HG03558 (cell line): ENCODE measurements around the gene LRRIQ3.
"Not testable (repeated sequence)": the region's sequence is repeated elsewhere in the genome, so short reads cannot be mapped to it uniquely, and the experiment has no call there.

ENCODE experiments used
- ATAC-seq: cut with Tn5 transposase; IDR thresholded peaks from one replicate; pipeline ENCODE4 v1.9.1; 2021; ENCODE audit warnings: moderate number of reproducible peaks; ENCODE audit not compliant: unreplicated experiment; ENCODE audit errors: extremely low read depth

The LRRIQ3 gene

GRCh38 chr1:74117370-74117769 lies 80.6 kb downstream of the LRRIQ3 start:
- ATAC-seq: not testable (repeated sequence)

- ATAC-seq: no peak
These were observed 84.6 kb downstream of the LRRIQ3 start for GRCh38 chr1:74113333-74113732.

DNA sequence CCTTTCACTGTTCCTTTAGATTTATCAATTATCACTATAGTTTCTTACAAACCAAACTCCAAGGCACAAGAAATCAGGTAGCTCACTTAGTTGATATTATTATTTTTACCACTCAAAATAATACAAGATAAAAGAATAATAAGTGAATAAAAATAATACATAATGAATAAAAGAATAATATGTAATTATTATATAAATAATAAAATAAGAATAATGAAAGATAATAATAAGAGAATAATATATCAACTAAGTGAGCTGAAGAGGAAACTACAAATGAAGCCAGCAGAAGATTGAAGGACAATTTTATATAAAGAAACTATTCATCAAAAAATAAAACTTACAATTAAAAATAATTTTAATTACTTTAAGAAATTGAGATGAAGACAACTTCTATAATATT lies 90.6 kb downstream of the LRRIQ3 start:
- no peak for ATAC-seq

GRCh38 chr1:74091371-74091770 lies 106.6 kb downstream of the LRRIQ3 start:
- ATAC-seq: no peak

GRCh38 chr1:74083128-74083527 lies 114.8 kb downstream of the LRRIQ3 start:
- no peak for ATAC-seq

DNA sequence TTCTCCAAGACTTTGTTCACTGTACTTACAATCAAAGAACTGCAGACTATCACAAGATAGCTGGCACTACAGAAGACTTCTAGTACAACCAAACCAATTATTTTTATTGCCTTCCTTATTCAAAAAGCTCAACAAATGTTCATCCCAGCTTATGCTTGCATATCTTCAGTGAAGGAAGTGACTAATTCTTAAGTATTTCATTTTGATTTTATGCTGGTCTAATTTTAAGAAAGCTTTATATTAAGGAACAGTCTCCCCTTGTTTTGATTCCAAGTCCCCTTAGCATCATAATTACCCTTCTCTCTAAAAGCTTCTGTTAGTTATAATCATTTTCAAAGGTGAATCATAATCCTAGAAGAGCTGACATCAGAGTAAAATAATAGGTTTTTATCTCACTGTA lies 132.9 kb downstream of the LRRIQ3 start:
- ATAC-seq: no peak

GRCh38 chr1:74057719-74058118 lies 140.3 kb downstream of the LRRIQ3 start:
- ATAC-seq: no peak

- ATAC-seq: no peak
These were observed 144.6 kb downstream of the LRRIQ3 start for GRCh38 chr1:74053407-74053806.

- no peak for ATAC-seq
These were observed 147.6 kb downstream of the LRRIQ3 start for GRCh38 chr1:74050386-74050785.

DNA sequence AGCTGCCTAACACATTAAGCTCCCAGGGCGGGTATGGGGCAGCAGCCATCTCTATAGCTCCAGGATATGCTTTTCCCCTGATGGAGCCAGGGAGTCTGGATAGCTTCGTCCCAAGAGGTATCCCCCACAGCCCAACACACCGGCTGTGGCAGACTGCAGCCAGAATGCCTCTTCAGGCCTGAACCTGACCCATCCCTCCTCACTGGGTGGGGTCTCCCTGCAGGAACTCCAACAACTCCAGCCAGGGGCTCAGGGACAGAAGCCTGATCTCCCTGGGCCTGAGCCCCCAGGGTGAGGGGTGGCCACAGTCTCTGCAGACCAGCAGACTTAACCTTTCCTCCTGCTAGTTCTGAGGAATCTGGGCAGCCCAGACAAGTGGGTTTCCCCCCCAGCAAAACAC lies 159.9 kb downstream of the LRRIQ3 start:
- no peak for ATAC-seq

DNA sequence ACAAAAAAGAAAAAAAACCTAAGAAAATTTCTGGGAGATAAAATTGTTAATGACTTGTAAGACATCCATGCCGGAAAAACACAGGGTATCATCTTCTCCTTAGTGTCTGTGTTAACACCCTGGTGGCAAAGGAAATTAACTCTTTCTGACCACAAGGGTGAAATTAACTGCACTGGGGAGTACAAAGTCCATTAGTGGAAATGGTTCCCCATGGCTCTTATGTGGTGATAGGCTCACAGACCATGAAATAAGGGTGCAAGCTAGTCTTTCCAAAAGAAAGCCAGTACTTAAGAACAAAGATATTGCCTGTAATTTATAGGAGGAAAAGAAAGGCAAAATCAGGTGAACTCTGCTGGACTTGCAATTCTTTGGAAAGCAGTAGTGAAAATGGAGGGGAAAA lies 185.4 kb downstream of the LRRIQ3 start:
- no peak for ATAC-seq

- no peak for ATAC-seq
These were observed 186.2 kb downstream of the LRRIQ3 start for GRCh38 chr1:74011736-74012135.

DNA sequence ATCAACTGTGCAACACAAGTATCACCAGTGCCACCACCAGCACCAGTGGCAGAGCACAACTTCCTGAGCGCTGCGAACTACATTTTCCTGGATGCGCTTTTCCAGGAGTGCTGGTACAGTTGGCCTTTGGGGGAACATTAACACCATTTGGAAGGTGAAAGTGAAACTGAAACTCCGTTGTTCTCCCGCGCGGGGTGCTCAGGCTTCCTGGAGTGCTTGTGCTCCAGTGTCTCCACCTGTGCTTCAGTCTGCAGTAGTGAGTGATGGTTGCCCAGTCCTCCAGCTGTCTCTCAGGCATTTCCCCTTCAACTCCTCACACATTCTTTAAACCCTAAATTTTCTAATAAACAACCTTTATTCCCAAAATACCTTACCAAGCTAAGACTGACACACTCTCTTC lies 187.8 kb downstream of the LRRIQ3 start:
- no peak for ATAC-seq

DNA sequence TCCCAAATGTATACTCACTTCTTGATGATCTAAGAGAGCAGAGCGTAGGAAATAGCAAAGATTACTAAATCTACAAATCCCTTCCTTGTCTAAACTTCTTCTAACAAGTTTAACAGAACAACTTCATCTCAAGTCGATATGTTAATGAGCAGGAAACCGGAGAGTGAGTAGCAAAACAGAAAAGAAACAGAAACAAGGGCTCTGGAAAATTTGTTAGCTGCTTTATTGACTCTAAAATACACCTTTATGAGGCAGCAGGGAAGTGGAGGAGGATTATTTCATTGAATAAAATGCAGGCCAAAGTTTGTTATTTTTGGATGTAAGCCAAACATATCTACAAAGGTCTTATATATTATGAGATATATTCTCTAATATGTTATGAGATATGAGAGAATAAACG lies 192.4 kb downstream of the LRRIQ3 start:
- ATAC-seq: no peak

GRCh38 chr1:74003806-74004205 lies 194.2 kb downstream of the LRRIQ3 start:
- no peak for ATAC-seq

DNA sequence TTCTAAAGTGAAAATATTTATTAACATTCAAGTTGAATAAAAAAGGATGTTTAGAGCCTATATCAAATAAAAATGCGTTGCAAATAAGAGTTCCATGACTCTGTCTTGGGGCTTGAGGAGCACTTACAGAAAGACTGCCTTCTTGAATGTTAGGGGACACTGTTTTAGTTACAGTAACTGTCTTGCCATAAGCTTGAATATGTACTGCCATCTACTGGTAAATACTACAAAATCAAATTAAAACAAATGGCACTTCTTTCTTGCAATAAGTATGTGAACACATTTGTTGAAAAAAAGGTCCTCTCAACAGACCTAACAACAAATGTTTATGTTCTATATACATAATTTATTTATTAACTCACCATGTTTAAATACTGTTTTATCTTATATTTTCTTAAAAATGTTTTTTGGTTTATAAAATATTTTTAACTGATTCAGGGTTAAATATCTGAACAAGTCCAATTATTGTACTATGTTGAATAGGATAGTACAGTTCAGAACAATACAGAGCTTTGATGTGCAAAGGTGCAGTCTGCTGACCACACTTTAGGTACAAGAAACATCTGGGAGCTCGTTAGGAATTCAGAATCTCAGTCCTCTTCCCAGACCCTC lies 199.5 kb downstream of the LRRIQ3 start:
- no peak for ATAC-seq

GRCh38 chr1:73980324-73981040 lies 217.5 kb downstream of the LRRIQ3 start:
- ATAC-seq: no peak

DNA sequence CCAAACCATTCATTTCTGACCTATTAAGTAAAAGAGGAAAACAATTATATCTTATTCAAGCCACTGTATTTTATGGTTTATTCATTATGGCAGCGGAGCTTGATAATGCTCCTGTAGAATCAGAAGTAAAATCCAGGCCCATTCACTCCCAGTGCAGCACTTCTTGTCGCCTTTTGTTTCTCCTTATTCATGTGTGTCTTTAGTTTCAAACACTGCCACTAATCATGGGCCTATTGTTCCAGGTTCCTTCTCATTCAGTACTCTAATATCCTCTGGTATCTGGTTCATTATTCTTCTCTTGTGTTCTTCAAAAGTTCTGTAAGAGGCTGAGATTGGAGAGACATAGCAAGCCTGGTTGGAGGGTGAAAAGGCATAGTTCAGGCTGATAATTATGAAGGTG lies 218.3 kb downstream of the LRRIQ3 start:
- no peak for ATAC-seq

- no peak for ATAC-seq
These were observed 219.0 kb downstream of the LRRIQ3 start for GRCh38 chr1:73978964-73979363.
